ENCODE data around the gene LRRN4. TPM values are rescaled to one million over a fixed set of nuclear protein-coding genes. Genes with fewer than 3 reads are reported as not detected.

LRRN4 gene
- total and polyA plus RNA-seq, 4 donors, result 0.14 to 0.18 (median 0.16) TPM

DNA sequence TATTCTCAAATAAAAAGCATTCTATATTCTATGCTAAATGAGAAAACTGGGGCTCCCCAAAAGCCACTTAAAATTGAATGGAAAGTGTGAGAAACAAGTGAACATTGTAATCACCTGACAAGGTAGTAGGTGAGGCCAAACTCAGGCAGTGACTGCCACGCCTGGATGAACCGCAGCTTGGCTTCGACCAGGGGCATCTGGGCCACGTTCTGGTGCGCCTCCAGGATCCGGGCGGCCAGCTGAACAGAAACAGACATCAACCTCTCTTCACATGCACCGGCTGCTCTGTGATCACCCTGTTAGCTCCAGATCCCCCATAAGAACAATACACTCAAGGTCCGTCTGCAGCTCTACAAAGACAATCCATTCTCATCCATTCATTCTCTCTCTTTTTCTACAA lies 30.1 kb upstream of the LRRN4 start:
- TF ChIP-seq, protein P1, sequence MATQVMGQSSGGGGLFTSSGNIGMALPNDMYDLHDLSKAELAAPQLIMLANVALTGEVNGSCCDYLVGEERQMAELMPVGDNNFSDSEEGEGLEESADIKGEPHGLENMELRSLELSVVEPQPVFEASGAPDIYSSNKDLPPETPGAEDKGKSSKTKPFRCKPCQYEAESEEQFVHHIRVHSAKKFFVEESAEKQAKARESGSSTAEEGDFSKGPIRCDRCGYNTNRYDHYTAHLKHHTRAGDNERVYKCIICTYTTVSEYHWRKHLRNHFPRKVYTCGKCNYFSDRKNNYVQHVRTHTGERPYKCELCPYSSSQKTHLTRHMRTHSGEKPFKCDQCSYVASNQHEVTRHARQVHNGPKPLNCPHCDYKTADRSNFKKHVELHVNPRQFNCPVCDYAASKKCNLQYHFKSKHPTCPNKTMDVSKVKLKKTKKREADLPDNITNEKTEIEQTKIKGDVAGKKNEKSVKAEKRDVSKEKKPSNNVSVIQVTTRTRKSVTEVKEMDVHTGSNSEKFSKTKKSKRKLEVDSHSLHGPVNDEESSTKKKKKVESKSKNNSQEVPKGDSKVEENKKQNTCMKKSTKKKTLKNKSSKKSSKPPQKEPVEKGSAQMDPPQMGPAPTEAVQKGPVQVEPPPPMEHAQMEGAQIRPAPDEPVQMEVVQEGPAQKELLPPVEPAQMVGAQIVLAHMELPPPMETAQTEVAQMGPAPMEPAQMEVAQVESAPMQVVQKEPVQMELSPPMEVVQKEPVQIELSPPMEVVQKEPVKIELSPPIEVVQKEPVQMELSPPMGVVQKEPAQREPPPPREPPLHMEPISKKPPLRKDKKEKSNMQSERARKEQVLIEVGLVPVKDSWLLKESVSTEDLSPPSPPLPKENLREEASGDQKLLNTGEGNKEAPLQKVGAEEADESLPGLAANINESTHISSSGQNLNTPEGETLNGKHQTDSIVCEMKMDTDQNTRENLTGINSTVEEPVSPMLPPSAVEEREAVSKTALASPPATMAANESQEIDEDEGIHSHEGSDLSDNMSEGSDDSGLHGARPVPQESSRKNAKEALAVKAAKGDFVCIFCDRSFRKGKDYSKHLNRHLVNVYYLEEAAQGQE (IDR thresholded peaks at IDR 0.05), result no peak
- TF ChIP-seq YY1 (IDR thresholded peaks at IDR 0.05), result no peak
- TF ChIP-seq HNF4A (conservative IDR thresholded peaks at IDR 0.05), result no peak
- no peak for TF ChIP-seq EGR1 (IDR thresholded peaks at IDR 0.05; ENCODE audit: low read depth in 2 of 2)
- TF ChIP-seq GABPA (IDR thresholded peaks at IDR 0.05 in 1 of 2, conservative IDR thresholded peaks at IDR 0.05 in 1 of 2), result no peak
- TF ChIP-seq RXRA (IDR thresholded peaks at IDR 0.05), result no peak
- no peak for TF ChIP-seq TAF1 (conservative IDR thresholded peaks at IDR 0.05)
- TF ChIP-seq, protein P2, sequence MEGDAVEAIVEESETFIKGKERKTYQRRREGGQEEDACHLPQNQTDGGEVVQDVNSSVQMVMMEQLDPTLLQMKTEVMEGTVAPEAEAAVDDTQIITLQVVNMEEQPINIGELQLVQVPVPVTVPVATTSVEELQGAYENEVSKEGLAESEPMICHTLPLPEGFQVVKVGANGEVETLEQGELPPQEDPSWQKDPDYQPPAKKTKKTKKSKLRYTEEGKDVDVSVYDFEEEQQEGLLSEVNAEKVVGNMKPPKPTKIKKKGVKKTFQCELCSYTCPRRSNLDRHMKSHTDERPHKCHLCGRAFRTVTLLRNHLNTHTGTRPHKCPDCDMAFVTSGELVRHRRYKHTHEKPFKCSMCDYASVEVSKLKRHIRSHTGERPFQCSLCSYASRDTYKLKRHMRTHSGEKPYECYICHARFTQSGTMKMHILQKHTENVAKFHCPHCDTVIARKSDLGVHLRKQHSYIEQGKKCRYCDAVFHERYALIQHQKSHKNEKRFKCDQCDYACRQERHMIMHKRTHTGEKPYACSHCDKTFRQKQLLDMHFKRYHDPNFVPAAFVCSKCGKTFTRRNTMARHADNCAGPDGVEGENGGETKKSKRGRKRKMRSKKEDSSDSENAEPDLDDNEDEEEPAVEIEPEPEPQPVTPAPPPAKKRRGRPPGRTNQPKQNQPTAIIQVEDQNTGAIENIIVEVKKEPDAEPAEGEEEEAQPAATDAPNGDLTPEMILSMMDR (IDR thresholded peaks at IDR 0.05; ENCODE audit: low read depth, low read length, missing input control), result no peak
- TF ChIP-seq RAD21 (IDR thresholded peaks at IDR 0.05), result no peak
- TF ChIP-seq, protein P3, sequence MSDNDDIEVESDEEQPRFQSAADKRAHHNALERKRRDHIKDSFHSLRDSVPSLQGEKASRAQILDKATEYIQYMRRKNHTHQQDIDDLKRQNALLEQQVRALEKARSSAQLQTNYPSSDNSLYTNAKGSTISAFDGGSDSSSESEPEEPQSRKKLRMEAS (IDR thresholded peaks at IDR 0.05), result no peak
- TF ChIP-seq, protein P4, sequence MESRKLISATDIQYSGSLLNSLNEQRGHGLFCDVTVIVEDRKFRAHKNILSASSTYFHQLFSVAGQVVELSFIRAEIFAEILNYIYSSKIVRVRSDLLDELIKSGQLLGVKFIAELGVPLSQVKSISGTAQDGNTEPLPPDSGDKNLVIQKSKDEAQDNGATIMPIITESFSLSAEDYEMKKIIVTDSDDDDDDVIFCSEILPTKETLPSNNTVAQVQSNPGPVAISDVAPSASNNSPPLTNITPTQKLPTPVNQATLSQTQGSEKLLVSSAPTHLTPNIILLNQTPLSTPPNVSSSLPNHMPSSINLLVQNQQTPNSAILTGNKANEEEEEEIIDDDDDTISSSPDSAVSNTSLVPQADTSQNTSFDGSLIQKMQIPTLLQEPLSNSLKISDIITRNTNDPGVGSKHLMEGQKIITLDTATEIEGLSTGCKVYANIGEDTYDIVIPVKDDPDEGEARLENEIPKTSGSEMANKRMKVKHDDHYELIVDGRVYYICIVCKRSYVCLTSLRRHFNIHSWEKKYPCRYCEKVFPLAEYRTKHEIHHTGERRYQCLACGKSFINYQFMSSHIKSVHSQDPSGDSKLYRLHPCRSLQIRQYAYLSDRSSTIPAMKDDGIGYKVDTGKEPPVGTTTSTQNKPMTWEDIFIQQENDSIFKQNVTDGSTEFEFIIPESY (IDR thresholded peaks at IDR 0.05), result no peak
- no peak for TF ChIP-seq FOXA1 (IDR thresholded peaks at IDR 0.05)
- TF ChIP-seq SP1 (IDR thresholded peaks at IDR 0.05), result no peak
- no peak for TF ChIP-seq JUND (IDR thresholded peaks at IDR 0.05)
- TF ChIP-seq, protein P5, sequence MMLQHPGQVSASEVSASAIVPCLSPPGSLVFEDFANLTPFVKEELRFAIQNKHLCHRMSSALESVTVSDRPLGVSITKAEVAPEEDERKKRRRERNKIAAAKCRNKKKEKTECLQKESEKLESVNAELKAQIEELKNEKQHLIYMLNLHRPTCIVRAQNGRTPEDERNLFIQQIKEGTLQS (IDR thresholded peaks at IDR 0.05), result no peak
- no peak for TF ChIP-seq NR2F2 (IDR thresholded peaks at IDR 0.05)
- no peak for TF ChIP-seq FOXA2 (IDR thresholded peaks at IDR 0.05)
- TF ChIP-seq HNF4G (IDR thresholded peaks at IDR 0.05), result no peak
- no peaks in the 10 kb centered on the region for H3K36me3 ChIP-seq (ENCODE audit: control insufficient read depth in 4 of 4, insufficient read depth in 3 of 4, low read depth in 1 of 4, low read length in 3 of 4)
- no peaks in the 10 kb centered on the region for H3K9me3 ChIP-seq (ENCODE audit: control insufficient read depth in 4 of 4, low read length in 3 of 4)
- 90% methylated on average over 9 of the region's 9 CpGs for WGBS
- no peaks in the 10 kb centered on the region for H3K4me1 ChIP-seq (ENCODE audit: control insufficient read depth in 4 of 4, insufficient read depth in 4 of 4, low read length in 3 of 4)
- no peaks in the 10 kb centered on the region for H3K27me3 ChIP-seq (ENCODE audit: control insufficient read depth in 4 of 4, insufficient read depth in 4 of 4, low read length in 3 of 4)
- H3K27ac ChIP-seq (ENCODE audit: low read depth in 1 of 2, low read length in 2 of 2), result no peak overlapping the region
- DNase-seq (ENCODE audit: low spot score), result no peak
- H3K4me3 ChIP-seq (ENCODE audit: low read depth in 1 of 3, low read length in 3 of 3), result no peak overlapping the region
- H3K9ac ChIP-seq (ENCODE audit: low read depth in 1 of 2, low read length in 2 of 2), result no peak overlapping the region

Data from liver (tissue), 9 donors.